ENCODE data around the gene OR52B2. TPM values are rescaled to one million over a fixed set of nuclear protein-coding genes. Genes with fewer than 3 reads are reported as not detected.

The OR52B2 gene
- 1 to 10 TPM in 1 of 4 donors, not detected in 3; 1.2 TPM for total RNA-seq

DNA sequence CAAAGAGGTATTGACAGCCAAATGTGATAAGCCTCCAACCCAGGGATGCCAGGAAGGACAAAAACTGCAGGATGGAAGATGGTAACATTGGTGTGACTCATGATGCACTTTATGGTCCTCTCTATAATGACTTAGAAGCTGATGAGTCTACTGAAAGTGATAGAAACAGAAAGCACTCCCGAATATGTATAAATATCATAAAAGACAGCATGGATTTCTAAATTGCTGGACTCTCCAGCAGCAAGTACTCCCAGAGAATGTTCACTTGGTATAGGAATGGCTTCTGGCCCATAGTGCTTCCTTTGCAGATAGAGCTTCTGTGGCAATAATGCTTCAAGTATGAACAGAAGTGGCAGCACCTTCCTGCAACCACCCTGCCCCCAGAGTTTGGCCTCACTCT is at the start of gene OR52B2:
Gene OR52B2 (minus strand): TSS at position 101 of the 400 bp plus-strand sequence. CDS start 0 bp downstream, at position 101.
- Histone ChIP-seq H3K9me3 (peaks cover 0 to 5% (median 1%) of the 10 kb centered on the region in 4 donors), H3K4me1 (no peaks in the 10 kb centered on the region), H3K27me3 (no peaks in the 10 kb centered on the region), H3K36me3 (no peaks in the 10 kb centered on the region), H3K27ac (no peak within 1 kb of the TSS), H3K4me3 (no peak within 1 kb of the TSS)
- no peak for DNase-seq (ENCODE audit: low spot score in 2 of 2)
- TF ChIP-seq, protein P1, sequence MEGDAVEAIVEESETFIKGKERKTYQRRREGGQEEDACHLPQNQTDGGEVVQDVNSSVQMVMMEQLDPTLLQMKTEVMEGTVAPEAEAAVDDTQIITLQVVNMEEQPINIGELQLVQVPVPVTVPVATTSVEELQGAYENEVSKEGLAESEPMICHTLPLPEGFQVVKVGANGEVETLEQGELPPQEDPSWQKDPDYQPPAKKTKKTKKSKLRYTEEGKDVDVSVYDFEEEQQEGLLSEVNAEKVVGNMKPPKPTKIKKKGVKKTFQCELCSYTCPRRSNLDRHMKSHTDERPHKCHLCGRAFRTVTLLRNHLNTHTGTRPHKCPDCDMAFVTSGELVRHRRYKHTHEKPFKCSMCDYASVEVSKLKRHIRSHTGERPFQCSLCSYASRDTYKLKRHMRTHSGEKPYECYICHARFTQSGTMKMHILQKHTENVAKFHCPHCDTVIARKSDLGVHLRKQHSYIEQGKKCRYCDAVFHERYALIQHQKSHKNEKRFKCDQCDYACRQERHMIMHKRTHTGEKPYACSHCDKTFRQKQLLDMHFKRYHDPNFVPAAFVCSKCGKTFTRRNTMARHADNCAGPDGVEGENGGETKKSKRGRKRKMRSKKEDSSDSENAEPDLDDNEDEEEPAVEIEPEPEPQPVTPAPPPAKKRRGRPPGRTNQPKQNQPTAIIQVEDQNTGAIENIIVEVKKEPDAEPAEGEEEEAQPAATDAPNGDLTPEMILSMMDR (IDR thresholded peaks at IDR 0.05): no peak
- TF ChIP-seq POLR2A (IDR thresholded peaks at IDR 0.05) (no peak), EP300 (IDR thresholded peaks at IDR 0.05) (no peak)
- 81 to 86% methylated on average over 1 of the region's 1 CpG for WGBS, 2 donors

DNA sequence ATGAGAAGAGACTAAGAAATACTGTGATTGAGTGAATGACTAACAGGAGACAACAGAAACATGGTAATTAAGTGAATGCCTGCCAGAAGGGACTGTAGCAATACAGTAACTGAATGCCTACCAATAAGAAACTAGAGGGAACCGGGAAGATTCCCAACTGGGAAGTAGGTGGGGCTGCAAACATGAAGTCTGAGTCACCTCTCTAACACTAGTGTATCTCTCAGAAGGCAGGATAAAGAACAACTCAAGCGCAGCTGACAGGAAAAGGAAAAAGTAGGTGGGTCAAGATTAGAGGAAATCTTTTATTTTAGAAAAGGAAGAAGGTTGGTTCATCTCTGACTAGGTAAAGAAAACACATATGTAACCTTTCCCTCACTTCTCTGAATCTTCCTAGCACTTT is 49.2 kb upstream of the OR52B2 start:
- H3K4me3 ChIP-seq: no peak overlapping the region
- DNase-seq (ENCODE audit: low spot score in 2 of 2): peak in 1 of 2 donors; percentile 25
- H3K9me3 ChIP-seq: no peaks in the 10 kb centered on the region
- TF ChIP-seq EP300 (IDR thresholded peaks at IDR 0.05) (no peak), POLR2A (IDR thresholded peaks at IDR 0.05) (no peak)
- TF ChIP-seq, protein P1 (IDR thresholded peaks at IDR 0.05): no peak
- H3K36me3 ChIP-seq: peaks cover 0 to 97% (median 22%) of the 10 kb centered on the region in 3 donors
- 56 to 60% methylated on average over 2 of the region's 2 CpGs for WGBS, 2 donors
- no peak overlapping the region for H3K27ac ChIP-seq
- no peaks in the 10 kb centered on the region for H3K27me3 ChIP-seq
- peaks cover 0 to 4% (median 0%) of the 10 kb centered on the region in 4 donors for H3K4me1 ChIP-seq

DNA sequence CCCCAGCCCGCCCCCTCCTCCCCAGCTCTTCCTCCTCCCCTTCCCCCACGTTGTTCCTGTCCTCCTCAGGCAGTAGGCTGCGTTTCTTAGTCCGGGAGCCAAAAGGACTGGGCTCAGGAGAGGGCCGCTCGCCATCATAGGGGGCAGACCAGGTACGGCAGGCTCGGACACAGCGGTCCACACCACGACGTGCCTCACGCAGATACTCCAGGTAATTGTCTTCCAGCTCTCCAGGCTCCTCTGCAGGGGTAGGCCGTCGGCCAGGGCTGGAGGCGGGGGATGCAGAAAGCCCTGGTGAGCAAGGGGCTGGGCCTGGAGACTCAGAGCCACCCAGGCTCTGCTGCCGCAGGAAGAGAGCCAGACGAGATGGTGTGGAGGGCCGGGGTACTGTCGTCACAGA is 47.6 kb upstream of the OR52B2 start:
- 89 to 90% methylated on average over 13 to 19 of the region's 19 CpGs for WGBS, 2 donors

DNA sequence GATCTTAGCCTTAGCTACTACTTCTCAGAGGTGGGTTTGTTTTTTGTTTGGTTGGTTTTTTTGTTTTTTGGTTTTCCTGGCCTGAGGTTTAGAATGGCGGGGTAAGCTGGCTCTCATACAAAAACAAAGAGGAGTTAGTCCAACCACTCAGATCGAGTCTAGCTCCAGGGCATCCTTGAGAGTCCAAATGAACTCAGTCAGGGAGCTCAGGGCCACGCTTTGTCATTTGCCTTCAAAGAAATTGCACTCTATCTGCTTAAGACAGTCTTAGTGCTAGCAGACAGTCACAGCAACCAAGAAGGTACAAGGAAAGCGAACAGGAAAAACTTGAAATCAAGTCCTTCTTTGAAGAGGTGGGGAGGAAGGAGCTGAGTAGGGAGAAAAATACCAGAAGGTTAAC is 46.4 kb upstream of the OR52B2 start:
- 84 to 91% methylated on average over 4 of the region's 4 CpGs for WGBS, 2 donors
- no peaks in the 10 kb centered on the region for H3K27me3 ChIP-seq
- TF ChIP-seq, protein P1 (IDR thresholded peaks at IDR 0.05): no peak
- TF ChIP-seq EP300 (IDR thresholded peaks at IDR 0.05) (no peak), POLR2A (IDR thresholded peaks at IDR 0.05) (no peak)
- no peaks in the 10 kb centered on the region for H3K9me3 ChIP-seq
- H3K4me1 ChIP-seq: peaks cover 0 to 4% (median 0%) of the 10 kb centered on the region in 4 donors
- H3K4me3 ChIP-seq: no peak overlapping the region
- DNase-seq (ENCODE audit: low spot score in 2 of 2): no peak
- H3K27ac ChIP-seq: no peak overlapping the region
- peaks cover 0 to 96% (median 25%) of the 10 kb centered on the region in 3 donors for H3K36me3 ChIP-seq

More for the DNA sequence above, 47.6 kb upstream of the OR52B2 start:
- H3K36me3 ChIP-seq: peaks cover 0 to 95% (median 25%) of the 10 kb centered on the region in 3 donors
- TF ChIP-seq POLR2A (IDR thresholded peaks at IDR 0.05) (no peak), EP300 (IDR thresholded peaks at IDR 0.05) (no peak)
- TF ChIP-seq, protein P1 (IDR thresholded peaks at IDR 0.05): no peak
- H3K27ac ChIP-seq: no peak overlapping the region
- no peak overlapping the region for H3K4me3 ChIP-seq
- DNase-seq (ENCODE audit: low spot score in 2 of 2): no peak
- H3K4me1 ChIP-seq: peaks cover 0 to 4% (median 0%) of the 10 kb centered on the region in 4 donors
- no peaks in the 10 kb centered on the region for H3K9me3 ChIP-seq
- H3K27me3 ChIP-seq: no peaks in the 10 kb centered on the region

DNA sequence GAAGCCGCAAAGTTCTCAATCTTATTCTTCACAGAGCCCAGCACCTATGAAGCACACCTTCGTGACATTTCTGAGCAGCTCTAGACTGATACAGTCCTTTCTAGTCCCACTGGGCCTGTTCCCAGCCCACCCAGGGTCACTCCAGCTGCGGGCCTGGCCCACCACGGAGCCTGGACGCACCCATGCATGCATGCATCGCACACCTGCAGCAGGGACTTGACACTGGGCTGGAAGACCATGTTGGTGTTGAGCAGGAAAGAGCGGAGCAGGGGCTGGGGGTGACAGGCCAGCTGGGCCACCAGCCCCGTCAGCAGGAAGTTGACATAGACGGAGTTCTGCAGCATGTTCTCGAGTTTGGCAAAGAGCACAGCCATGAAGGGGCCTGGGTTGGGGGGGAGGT is 44.4 kb upstream of the OR52B2 start:
- DNase-seq (ENCODE audit: low spot score in 2 of 2): no peak
- H3K4me1 ChIP-seq: peaks cover 0 to under 1% (median 0%) of the 10 kb centered on the region in 4 donors
- TF ChIP-seq, protein P1 (IDR thresholded peaks at IDR 0.05): no peak
- TF ChIP-seq EP300 (IDR thresholded peaks at IDR 0.05) (no peak), POLR2A (IDR thresholded peaks at IDR 0.05) (no peak)
- no peak overlapping the region for H3K27ac ChIP-seq
- H3K36me3 ChIP-seq: peaks cover 2 to 98% (median 25%) of the 10 kb centered on the region in 3 donors
- H3K9me3 ChIP-seq: no peaks in the 10 kb centered on the region
- H3K27me3 ChIP-seq: no peaks in the 10 kb centered on the region
- 94 to 98% methylated on average over 10 of the region's 10 CpGs for WGBS, 2 donors
- no peak overlapping the region for H3K4me3 ChIP-seq
